Occipital lobe (tissue), 2 donors: ENCODE data around the gene OR10G3. TPM values are rescaled to one million over a fixed set of nuclear protein-coding genes. Genes with fewer than 3 reads are reported as not detected.

Source experiments
- DNase-seq: peaks from one replicate; lab custom pipeline; 2025; lab: John Stamatoyannopoulos, UW
- total RNA-seq: library from RNA; depleted of rRNA; stranded (reverse); fragments of >200 nt; gene quantifications from one replicate; pipeline ENCODE4 v1.2.3, GENCODE V29; 2014

OR10G3 gene
- total RNA-seq, 1 donor from 2014 or later = not detected

- no peak for DNase-seq
Observed at GRCh38 chr14:21535545-21536417, 44.1 kb downstream of the OR10G3 start.

GRCh38 chr14:21534576-21534975 lies 45.3 kb downstream of the OR10G3 start:
- no peak for DNase-seq

GRCh38 chr14:21533294-21533693 lies 46.6 kb downstream of the OR10G3 start:
- DNase-seq = no peak

GRCh38 chr14:21529515-21529914 lies 50.4 kb downstream of the OR10G3 start:
- no peak for DNase-seq

GRCh38 chr14:21528381-21529348 lies 51.2 kb downstream of the OR10G3 start:
- no peak for DNase-seq

- DNase-seq = no peak
Observed at GRCh38 chr14:21527318-21527679, 52.6 kb downstream of the OR10G3 start.

GRCh38 chr14:21526672-21527317 lies 53.1 kb downstream of the OR10G3 start:
- DNase-seq = no peak

- DNase-seq = peak; percentile 74
Observed at GRCh38 chr14:21525962-21526671, 53.8 kb downstream of the OR10G3 start, which contains the start of gene SALL2. Gene SALL2, minus strand, starts transcription at chr14:21526346. Its CDS starts 219 bp downstream, at chr14:21526127.

GRCh38 chr14:21525571-21525961 lies 54.3 kb downstream of the OR10G3 start:
- DNase-seq = no peak

GRCh38 chr14:21524575-21525490 lies 55.0 kb downstream of the OR10G3 start:
- no peak for DNase-seq

- no peak for DNase-seq
Observed at GRCh38 chr14:21523203-21523602, 56.7 kb downstream of the OR10G3 start.

- no peak for DNase-seq
Observed at GRCh38 chr14:21521501-21521900, 58.4 kb downstream of the OR10G3 start.

- DNase-seq = no peak
Observed at GRCh38 chr14:21520767-21521166, 59.1 kb downstream of the OR10G3 start.

GRCh38 chr14:21518725-21519124 lies 61.2 kb downstream of the OR10G3 start:
- DNase-seq = no peak

Other genes with a start within 250 kb of the OR10G3 start
- gene SUPT16H, start 196.1 kb downstream of the OR10G3 start, total RNA-seq = 96.7 TPM
- 54.1 TPM for gene CHD8, start 124.0 kb downstream of the OR10G3 start, total RNA-seq
- 48.0 TPM for gene RAB2B, start 103.1 kb downstream of the OR10G3 start, total RNA-seq
- gene TOX4, start 102.9 kb downstream of the OR10G3 start, total RNA-seq = 20.9 TPM
- 87.8 TPM for gene METTL3, start 68.7 kb downstream of the OR10G3 start, total RNA-seq
- gene SALL2, start 53.7 kb downstream of the OR10G3 start, total RNA-seq = 11.2 TPM
- not detected for gene OR10G2, start 54.9 kb upstream of the OR10G3 start, total RNA-seq
- not detected for gene OR4E2, start 73.8 kb upstream of the OR10G3 start, total RNA-seq
- gene OR4E1, start 93.7 kb upstream of the OR10G3 start, total RNA-seq = not detected